ENCODE results near the gene GRAP.

Gene GRAP

GRCh38 chr17:18981335-18981641, 65.5 kb downstream of the GRAP start:
- DNase-seq, result no peak

- no peak for DNase-seq
These were observed 65.9 kb downstream of the GRAP start for GRCh38 chr17:18980682-18981334.

- DNase-seq, result no peak
These were observed 68.1 kb downstream of the GRAP start for GRCh38 chr17:18978655-18979054.

- no peak for DNase-seq
These were observed 68.7 kb downstream of the GRAP start for GRCh38 chr17:18978050-18978449.

- no peak for DNase-seq
These were observed 69.1 kb downstream of the GRAP start for GRCh38 chr17:18977646-18978045.

GRCh38 chr17:18977021-18977420, 69.7 kb downstream of the GRAP start:
- no peak for DNase-seq

- no peak for DNase-seq
These were observed 70.6 kb downstream of the GRAP start for GRCh38 chr17:18976201-18976600.

- DNase-seq, result no peak
These were observed 71.2 kb downstream of the GRAP start for GRCh38 chr17:18975597-18975996.

- DNase-seq, result no peak
These were observed 72.2 kb downstream of the GRAP start for GRCh38 chr17:18974407-18975149.

- DNase-seq, result no peak
These were observed 75.0 kb downstream of the GRAP start for GRCh38 chr17:18971801-18972200.

Measured in OCI-M1 (cell line).